OCI-LY1 (cell line): ENCODE results near the gene TTLL5.

Source experiments
- EZH2 ChIP-seq: fragments of 200-600 bp; sonication (generic), shearing (Covaris generic); IDR thresholded peaks from 2 replicates; pipeline ENCODE4 v1.8.0; 2017; ENCODE audit warnings: borderline replicate concordance, mixed run types, mild to moderate bottlenecking, antibody characterized with exemption, low read length, moderate library complexity, mixed read lengths
- TF ChIP-seq, protein P1 (sequence below): fragments of 200-600 bp; sonication (generic), shearing (Covaris generic); IDR thresholded peaks from 2 replicates; pipeline ENCODE4 v1.5.1; 2017; ENCODE audit warnings: mild to moderate bottlenecking, antibody characterized with exemption, low read length, moderate library complexity, mixed read lengths

DNA sequence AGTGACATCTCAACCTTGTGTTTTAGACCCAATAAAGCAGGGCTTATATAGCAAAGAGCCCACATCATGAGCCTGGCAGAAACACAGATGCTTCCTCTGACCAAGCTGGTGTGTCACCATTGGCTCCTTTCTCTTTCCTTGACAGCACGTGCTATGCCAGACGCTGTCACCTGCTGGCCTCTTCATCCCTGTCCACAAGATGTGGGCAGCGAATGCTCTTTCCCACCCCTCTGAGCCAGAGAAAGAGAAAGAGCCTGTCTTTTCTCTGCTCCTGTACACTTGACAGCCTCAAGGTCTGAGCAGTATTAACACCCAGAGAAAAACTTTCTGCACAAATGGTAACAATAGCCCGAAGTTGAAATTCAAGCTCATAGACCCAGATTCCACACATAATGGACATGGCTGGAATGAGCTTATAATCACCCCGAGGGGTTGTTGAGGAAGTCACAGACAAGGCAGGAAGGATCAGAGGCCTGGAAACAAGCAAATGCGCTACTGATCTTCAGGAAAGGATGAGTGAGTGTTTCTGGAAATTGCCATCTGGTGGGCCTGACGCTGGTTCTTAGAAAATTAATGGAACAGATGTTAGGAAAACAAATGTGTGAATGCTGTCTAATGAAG is 311.9 kb downstream of the TTLL5 start:
- TF ChIP-seq, protein P1, sequence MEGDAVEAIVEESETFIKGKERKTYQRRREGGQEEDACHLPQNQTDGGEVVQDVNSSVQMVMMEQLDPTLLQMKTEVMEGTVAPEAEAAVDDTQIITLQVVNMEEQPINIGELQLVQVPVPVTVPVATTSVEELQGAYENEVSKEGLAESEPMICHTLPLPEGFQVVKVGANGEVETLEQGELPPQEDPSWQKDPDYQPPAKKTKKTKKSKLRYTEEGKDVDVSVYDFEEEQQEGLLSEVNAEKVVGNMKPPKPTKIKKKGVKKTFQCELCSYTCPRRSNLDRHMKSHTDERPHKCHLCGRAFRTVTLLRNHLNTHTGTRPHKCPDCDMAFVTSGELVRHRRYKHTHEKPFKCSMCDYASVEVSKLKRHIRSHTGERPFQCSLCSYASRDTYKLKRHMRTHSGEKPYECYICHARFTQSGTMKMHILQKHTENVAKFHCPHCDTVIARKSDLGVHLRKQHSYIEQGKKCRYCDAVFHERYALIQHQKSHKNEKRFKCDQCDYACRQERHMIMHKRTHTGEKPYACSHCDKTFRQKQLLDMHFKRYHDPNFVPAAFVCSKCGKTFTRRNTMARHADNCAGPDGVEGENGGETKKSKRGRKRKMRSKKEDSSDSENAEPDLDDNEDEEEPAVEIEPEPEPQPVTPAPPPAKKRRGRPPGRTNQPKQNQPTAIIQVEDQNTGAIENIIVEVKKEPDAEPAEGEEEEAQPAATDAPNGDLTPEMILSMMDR, result no peak
- no peak for TF ChIP-seq EZH2
